ENCODE measurements around the gene ATP2B3.

Gene ATP2B3

GRCh38 chrX:153511784-153512500, 5.5 kb upstream of the ATP2B3 start:
- no peak for DNase-seq

GRCh38 chrX:153512501-153512893, 4.9 kb upstream of the ATP2B3 start:
- DNase-seq: no peak

DNA sequence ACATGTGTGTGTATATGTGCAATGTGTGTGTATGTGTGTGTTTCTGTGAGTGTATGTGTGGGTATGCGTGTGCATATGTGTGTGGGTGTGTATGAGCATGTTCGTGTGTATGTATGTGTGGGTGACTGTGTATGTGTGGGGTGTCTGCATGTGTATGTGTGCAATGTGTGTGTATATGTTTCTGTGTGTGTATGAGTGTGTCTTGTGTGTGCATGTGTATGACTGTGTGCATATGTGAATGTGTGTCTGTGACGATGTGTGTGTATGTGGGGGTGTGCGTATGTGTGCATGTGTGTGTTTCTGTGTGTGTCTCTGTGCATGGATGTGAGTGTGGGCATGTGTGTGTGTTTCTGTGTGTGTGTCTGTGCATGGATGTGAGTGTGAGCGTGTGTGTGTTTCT, 4.2 kb upstream of the ATP2B3 start:
- DNase-seq: no peak

- no peak for DNase-seq
Observed at GRCh38 chrX:153514259-153514658, 3.2 kb upstream of the ATP2B3 start.

DNA sequence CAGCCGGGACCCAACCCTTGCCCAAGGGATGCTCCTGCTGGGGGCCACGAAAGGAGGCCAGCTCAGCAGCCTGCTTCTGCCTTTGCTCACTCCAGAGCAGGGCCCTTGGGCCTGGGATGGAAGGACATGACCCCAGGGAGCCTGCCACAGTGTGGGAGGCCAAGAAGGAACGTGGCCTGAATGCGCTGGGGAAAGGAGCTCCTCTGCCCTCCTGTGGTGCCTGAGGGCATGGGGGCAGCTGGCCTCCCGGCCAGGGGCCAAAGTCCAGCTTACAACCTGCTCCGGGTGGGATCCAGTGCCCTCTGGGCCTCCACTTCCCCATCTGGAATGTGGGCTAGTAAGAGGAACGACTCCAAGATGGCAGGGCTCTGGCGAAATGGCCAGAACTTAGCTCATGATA, 2.0 kb upstream of the ATP2B3 start:
- no peak for DNase-seq

GRCh38 chrX:153516073-153516472, 1.4 kb upstream of the ATP2B3 start:
- DNase-seq: no peak

- DNase-seq: no peak
Observed at GRCh38 chrX:153517946-153518834, 748 bp downstream of the ATP2B3 start.

DNA sequence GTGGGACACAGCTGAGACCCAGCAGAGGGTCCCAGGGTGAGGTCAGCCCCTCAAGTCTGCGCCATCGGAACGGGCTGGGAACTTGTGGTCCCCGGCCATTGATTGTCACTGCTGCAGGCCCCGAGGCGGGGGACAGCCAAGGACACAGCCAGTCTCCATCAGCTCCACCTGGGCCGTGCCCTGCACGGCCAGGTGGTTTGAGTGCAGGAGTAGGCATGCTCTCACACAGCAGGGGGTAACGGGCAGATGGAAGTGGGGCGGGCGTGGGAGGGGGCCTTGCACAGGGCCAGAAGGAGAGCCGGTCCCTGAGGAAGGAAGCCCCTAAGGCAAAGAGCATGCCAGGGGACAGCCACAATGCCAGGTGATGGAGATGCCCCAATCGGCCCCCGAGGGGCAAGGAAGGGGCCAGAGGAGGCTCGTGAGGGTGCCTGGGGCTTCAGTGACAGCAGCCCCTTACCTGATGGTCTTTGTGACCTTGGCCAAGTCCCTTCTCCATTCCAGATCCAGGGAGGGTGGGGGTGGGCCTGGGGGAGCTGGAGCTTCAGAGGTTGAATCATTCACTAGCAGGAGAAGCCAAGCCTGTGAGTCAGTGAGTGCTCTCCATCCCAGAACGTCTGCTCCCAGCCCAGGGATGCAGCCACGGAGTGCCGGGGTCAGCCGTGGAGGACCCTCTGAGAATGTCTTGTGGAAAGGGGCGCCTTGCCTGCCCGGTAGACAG, 2.3 kb downstream of the ATP2B3 start:
- DNase-seq: no peak

DNA sequence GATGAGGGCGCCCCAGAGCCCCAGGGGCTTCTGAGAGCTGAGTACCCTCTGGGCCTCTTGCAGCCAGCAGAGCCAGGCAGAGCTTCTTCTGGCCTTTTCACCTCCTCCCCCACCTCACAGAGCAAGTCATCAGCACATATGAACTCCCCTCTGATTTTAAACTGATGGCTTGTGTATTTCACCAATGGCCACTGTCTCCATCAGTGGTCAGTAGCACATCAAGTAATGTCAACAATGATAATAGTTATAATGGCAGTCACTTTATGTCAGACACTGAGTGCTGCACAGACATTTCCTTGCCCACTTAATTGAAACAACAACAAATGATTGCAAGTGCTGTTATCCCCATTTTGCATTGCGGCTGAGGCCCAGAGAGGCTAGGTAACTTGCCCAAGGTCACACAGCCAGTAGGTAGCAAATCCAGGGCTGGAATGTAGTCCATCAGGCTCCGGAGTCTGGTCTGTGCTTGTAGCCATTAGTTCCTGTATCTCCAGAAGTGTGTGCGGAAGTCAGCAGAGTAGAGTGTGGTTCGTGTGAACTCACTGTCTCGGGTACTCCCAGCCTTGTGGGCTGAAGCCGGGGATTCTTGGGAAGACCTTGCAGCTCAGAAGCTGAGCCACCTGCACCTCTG, 3.0 kb downstream of the ATP2B3 start:
- DNase-seq: no peak

GRCh38 chrX:153521034-153521433, 3.6 kb downstream of the ATP2B3 start:
- peak; percentile 50 for DNase-seq

DNA sequence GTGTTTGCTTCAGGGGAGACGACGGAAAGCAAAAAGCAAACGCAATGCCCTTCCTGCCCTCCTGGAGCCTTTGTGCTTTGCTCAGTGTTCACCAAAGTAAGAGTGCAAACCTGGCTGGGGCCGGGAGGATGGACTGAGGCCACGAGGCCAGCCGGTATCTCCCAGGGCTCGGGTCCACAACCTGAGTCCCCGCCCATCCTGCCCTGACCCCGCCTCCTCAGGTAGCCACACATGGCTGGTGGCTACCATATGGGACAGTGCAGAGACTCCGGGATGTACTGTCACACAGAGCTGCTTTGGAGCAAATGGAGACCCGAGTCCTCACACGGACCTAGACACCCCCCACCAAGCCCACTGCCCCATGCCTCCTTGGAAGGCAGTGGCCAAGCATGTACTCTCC, 4.8 kb downstream of the ATP2B3 start:
- DNase-seq: no peak

DNA sequence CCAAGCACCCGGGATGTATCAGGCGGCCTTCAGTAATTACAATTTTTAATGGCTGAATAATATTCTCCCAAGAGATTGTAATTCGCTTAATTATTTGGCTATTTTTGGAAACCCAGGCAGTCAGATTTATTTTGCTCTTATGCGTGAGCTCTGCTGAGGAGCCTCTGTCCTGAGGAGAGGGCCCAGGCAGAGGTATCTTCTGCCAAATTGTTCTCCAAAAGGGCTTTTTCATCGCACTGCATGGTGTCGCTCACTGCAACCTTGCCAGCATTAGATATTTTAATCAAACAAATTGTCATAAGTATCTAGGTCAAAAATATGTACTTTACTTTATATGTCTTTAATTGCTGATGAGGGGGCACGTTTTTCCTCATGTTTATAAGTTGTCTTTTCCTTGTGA, 5.8 kb downstream of the ATP2B3 start:
- no peak for DNase-seq

- no peak for DNase-seq
Observed at GRCh38 chrX:153524234-153524633, 6.8 kb downstream of the ATP2B3 start.

DNA sequence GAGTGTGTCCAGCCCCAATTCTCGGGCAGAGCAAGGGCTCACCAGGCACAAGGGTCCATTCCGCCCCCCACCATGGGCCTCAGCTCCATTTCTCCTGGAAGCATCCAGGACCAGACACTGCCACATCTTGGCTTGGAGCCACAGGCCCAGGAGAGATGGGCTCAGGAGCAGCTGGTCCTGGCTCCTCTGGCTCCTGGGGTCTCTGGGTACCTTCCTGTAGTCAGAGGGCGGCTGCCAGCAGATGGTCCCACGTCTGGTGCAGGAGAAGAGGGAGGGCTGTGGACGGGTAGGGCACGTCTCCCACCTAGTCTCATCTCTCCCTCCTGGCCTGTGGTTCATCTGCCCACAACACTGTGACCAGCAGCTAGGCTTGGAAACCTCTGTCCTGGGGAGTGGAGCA, 8.0 kb downstream of the ATP2B3 start:
- no peak for DNase-seq

GRCh38 chrX:153526042-153526441, 8.6 kb downstream of the ATP2B3 start:
- no peak for DNase-seq

- peak; percentile 60 for DNase-seq
Observed at GRCh38 chrX:153526801-153527200, 9.4 kb downstream of the ATP2B3 start.

DNA sequence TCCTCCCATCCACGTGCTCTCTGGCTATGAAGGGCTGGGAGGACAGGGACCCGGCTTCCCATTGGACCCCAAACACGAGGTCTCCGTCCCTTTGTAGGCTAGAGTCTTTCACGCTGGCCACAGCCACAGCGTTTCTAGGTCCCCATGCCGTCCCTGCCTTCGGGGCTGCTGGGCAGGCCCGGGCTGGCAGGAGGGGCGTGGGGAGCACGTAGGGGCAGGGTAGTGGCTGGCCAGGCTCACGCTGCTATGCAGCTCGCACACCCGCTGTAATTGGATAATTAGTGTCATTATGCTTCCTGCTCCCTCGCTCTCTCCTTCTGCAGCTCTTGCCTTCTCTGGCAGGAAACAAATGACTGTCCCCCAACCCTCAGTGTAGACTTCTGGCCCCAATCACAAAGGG, 9.8 kb downstream of the ATP2B3 start:
- DNase-seq: peak; percentile 74

GRCh38 chrX:153530411-153531129, 13.1 kb downstream of the ATP2B3 start:
- peak; percentile 30 for DNase-seq

GRCh38 chrX:153533091-153533490, 15.6 kb downstream of the ATP2B3 start:
- no peak for DNase-seq

GRCh38 chrX:153537080-153537479, 19.6 kb downstream of the ATP2B3 start:
- no peak for DNase-seq

DNA sequence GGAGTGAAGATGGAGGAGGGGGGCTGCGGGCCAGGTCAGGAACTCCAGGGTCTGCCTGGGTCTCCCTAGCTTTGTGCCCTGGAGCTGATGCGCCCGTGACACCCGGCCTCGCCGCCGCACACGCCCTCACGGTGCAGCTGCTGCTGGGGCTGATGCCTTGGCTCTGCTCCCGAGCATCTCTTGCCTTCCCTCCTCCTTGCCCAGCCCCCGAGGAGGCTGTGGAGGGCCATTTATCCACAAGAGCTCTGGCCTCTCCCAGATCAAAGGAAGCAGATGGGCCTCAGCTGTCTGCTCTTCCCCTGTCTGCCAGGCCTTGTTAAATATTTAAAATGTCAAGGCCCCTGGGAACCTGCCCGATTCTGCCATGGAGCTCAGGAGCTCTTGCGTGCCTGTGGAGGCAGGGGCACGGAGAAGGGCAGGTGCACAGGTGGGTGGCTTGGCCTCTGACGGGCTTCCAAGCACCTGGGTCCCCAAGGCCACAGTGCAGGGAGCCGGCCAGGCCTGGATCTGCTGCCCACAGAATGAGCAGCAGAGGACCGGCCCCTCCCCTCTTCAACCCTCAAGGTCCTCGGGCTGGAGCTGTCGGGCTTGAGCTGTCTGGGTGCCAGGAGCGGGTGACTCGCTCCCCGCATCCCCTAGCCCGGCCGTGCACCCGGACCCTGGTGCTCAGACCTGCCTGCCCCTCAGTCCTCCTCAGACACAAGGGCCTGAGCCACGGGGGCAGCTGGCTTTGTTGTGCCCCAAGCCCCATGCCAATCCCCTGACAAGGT, 20.3 kb downstream of the ATP2B3 start:
- no peak for DNase-seq

DNA sequence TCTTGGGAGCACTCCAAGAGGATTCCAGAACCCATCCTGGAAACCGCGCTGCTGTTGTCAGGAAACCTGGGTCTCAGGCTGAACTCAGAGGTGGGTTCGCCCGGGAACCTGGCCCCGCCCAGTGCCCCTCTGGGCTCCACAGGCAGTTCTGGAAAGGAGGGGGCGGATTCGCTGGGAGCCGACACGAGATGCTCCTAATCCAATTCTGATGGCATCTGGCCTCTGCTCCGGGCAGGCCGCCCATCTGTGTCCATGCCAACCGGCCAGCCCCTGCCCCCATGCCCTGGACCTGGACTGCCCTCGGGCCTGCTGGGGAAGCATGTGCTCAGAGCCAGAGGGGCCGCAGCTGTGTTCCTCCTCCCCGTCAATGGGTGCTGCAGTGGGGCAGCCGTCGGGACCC, 21.0 kb downstream of the ATP2B3 start:
- no peak for DNase-seq
